Stimulated activated effector memory CD8-positive, alpha-beta T cell treated with anti-CD3 and anti-CD28 coated beads, Interleukin-12 subunit alpha, Interleukin-12 subunit beta, amount 100 ng/mL, for 72 hours (primary cell): ENCODE results near the gene TWF2.

Source experiments
- ATAC-seq: fragments of 150-1000 bp; cut with Tn5 transposase; 2 replicates; pipeline ENCODE4 v1.10.0; 2021
- DNase-seq, 2 donors: peaks; one replicate each; pipeline ENCODE4 v3.0.0; 2021 to 2022; ENCODE audit warnings: low spot score in 2 of 2
- H3K27ac Mint-ChIP-seq: one replicate; pipeline ENCODE4 v1.8.0; 2022; ENCODE audit warnings: mild to moderate bottlenecking, mixed read lengths
- H3K36me3 Mint-ChIP-seq: one replicate; pipeline ENCODE4 v1.8.0; 2022; ENCODE audit warnings: mild to moderate bottlenecking, mixed read lengths
- H3K4me1 Mint-ChIP-seq: one replicate; pipeline ENCODE4 v1.8.0; 2022; ENCODE audit warnings: mixed read lengths
- H3K4me3 Mint-ChIP-seq: one replicate; pipeline ENCODE4 v1.8.0; 2022; ENCODE audit warnings: mild to moderate bottlenecking, mixed read lengths
- H3K9me3 Mint-ChIP-seq: one replicate; pipeline ENCODE4 v1.8.0; 2022; ENCODE audit warnings: mixed read lengths

Gene TWF2

GRCh38 chr3:52197499-52197841 is 41.5 kb downstream of the TWF2 start:
- H3K36me3 Mint-ChIP-seq: peaks cover 53% of the 10 kb centered on the region
- no peaks in the 10 kb centered on the region for H3K9me3 Mint-ChIP-seq
- peak overlapping the region; percentile 100 for H3K4me3 Mint-ChIP-seq
- DNase-seq: no peak
- peak overlapping the region; percentile 99 for H3K27ac Mint-ChIP-seq
- peak; percentile 4 for ATAC-seq
- peaks cover 61% of the 10 kb centered on the region for H3K4me1 Mint-ChIP-seq

GRCh38 chr3:52196977-52197376 is 42.0 kb downstream of the TWF2 start:
- DNase-seq (no peak), ATAC-seq (no peak)
- H3K36me3 Mint-ChIP-seq: peaks cover 48% of the 10 kb centered on the region
- peak overlapping the region; percentile 99 for H3K27ac Mint-ChIP-seq
- H3K4me1 Mint-ChIP-seq: peaks cover 56% of the 10 kb centered on the region
- peak overlapping the region; percentile 100 for H3K4me3 Mint-ChIP-seq
- no peaks in the 10 kb centered on the region for H3K9me3 Mint-ChIP-seq

GRCh38 chr3:52195823-52196331 is 43.1 kb downstream of the TWF2 start:
- H3K27ac Mint-ChIP-seq: peak overlapping the region; percentile 71
- no peaks in the 10 kb centered on the region for H3K9me3 Mint-ChIP-seq
- DNase-seq: no peak
- no peak overlapping the region for H3K4me3 Mint-ChIP-seq
- peaks cover 37% of the 10 kb centered on the region for H3K36me3 Mint-ChIP-seq
- peaks cover 45% of the 10 kb centered on the region for H3K4me1 Mint-ChIP-seq
- no peak for ATAC-seq

GRCh38 chr3:52195291-52195597 is 43.7 kb downstream of the TWF2 start:
- Mint-ChIP-seq H3K4me1 (peaks cover 41% of the 10 kb centered on the region), H3K36me3 (peaks cover 31% of the 10 kb centered on the region), H3K4me3 (no peak overlapping the region), H3K27ac (no peak overlapping the region), H3K9me3 (no peaks in the 10 kb centered on the region)
- DNase-seq (no peak), ATAC-seq (no peak)

- H3K9me3 Mint-ChIP-seq: no peaks in the 10 kb centered on the region
- H3K4me3 Mint-ChIP-seq: no peak overlapping the region
- H3K4me1 Mint-ChIP-seq: peaks cover 37% of the 10 kb centered on the region
- ATAC-seq: no peak
- H3K36me3 Mint-ChIP-seq: peaks cover 25% of the 10 kb centered on the region
- no peak overlapping the region for H3K27ac Mint-ChIP-seq
- DNase-seq: no peak
Measured at GRCh38 chr3:52194485-52195290, 44.3 kb downstream of the TWF2 start.

- H3K27ac Mint-ChIP-seq: no peak overlapping the region
- DNase-seq: no peak
- H3K4me3 Mint-ChIP-seq: no peak overlapping the region
- H3K9me3 Mint-ChIP-seq: no peaks in the 10 kb centered on the region
- no peak for ATAC-seq
- peaks cover 23% of the 10 kb centered on the region for H3K4me1 Mint-ChIP-seq
- H3K36me3 Mint-ChIP-seq: peaks cover 9% of the 10 kb centered on the region
Measured at GRCh38 chr3:52193065-52193464, 45.9 kb downstream of the TWF2 start.

- no peak overlapping the region for H3K4me3 Mint-ChIP-seq
- H3K27ac Mint-ChIP-seq: no peak overlapping the region
- H3K4me1 Mint-ChIP-seq: peaks cover 10% of the 10 kb centered on the region
- H3K36me3 Mint-ChIP-seq: no peaks in the 10 kb centered on the region
- ATAC-seq: no peak
- H3K9me3 Mint-ChIP-seq: no peaks in the 10 kb centered on the region
- DNase-seq: no peak
Measured at GRCh38 chr3:52191663-52192062, 47.3 kb downstream of the TWF2 start.

- H3K27ac Mint-ChIP-seq: peak overlapping the region; percentile 67
- DNase-seq: no peak
- no peaks in the 10 kb centered on the region for H3K4me1 Mint-ChIP-seq
- no peak overlapping the region for H3K4me3 Mint-ChIP-seq
- no peak for ATAC-seq
- H3K36me3 Mint-ChIP-seq: no peaks in the 10 kb centered on the region
- no peaks in the 10 kb centered on the region for H3K9me3 Mint-ChIP-seq
Measured at GRCh38 chr3:52190294-52191074, 48.5 kb downstream of the TWF2 start.

- no peak overlapping the region for H3K27ac Mint-ChIP-seq
- H3K36me3 Mint-ChIP-seq: no peaks in the 10 kb centered on the region
- ATAC-seq (no peak), DNase-seq (no peak)
- H3K4me3 Mint-ChIP-seq: no peak overlapping the region
- peaks cover 14% of the 10 kb centered on the region for H3K4me1 Mint-ChIP-seq
- no peaks in the 10 kb centered on the region for H3K9me3 Mint-ChIP-seq
Measured at GRCh38 chr3:52188556-52188955, 50.4 kb downstream of the TWF2 start.

- ATAC-seq: no peak
Measured at GRCh38 chr3:52186729-52187128, 52.2 kb downstream of the TWF2 start.

GRCh38 chr3:52185837-52186236 is 53.1 kb downstream of the TWF2 start:
- H3K4me3 Mint-ChIP-seq: no peak overlapping the region
- ATAC-seq: no peak
- no peaks in the 10 kb centered on the region for H3K9me3 Mint-ChIP-seq
- peaks cover 33% of the 10 kb centered on the region for H3K4me1 Mint-ChIP-seq
- DNase-seq: no peak
- H3K36me3 Mint-ChIP-seq: no peaks in the 10 kb centered on the region
- peak overlapping the region; percentile 6 for H3K27ac Mint-ChIP-seq

More at GRCh38 chr3:52186729-52187128, 52.2 kb downstream of the TWF2 start:
- Mint-ChIP-seq H3K9me3 (no peaks in the 10 kb centered on the region), H3K4me1 (peaks cover 26% of the 10 kb centered on the region), H3K4me3 (no peak overlapping the region), H3K36me3 (no peaks in the 10 kb centered on the region), H3K27ac (peak overlapping the region; percentile 61)
- no peak for DNase-seq

GRCh38 chr3:52185311-52185710 is 53.6 kb downstream of the TWF2 start:
- H3K4me1 Mint-ChIP-seq: peaks cover 34% of the 10 kb centered on the region
- H3K27ac Mint-ChIP-seq: peak overlapping the region; percentile 54
- H3K9me3 Mint-ChIP-seq: no peaks in the 10 kb centered on the region
- no peak overlapping the region for H3K4me3 Mint-ChIP-seq
- DNase-seq (no peak), ATAC-seq (no peak)
- H3K36me3 Mint-ChIP-seq: no peaks in the 10 kb centered on the region

- H3K27ac Mint-ChIP-seq: peak overlapping the region; percentile 54
Measured at GRCh38 chr3:52184690-52185089, 54.3 kb downstream of the TWF2 start.

GRCh38 chr3:52183786-52184445 is 55.0 kb downstream of the TWF2 start:
- Mint-ChIP-seq H3K36me3 (no peaks in the 10 kb centered on the region), H3K4me1 (peaks cover 34% of the 10 kb centered on the region), H3K4me3 (no peak overlapping the region), H3K9me3 (no peaks in the 10 kb centered on the region), H3K27ac (peak overlapping the region; percentile 54)
- DNase-seq (no peak), ATAC-seq (no peak)

More at GRCh38 chr3:52184690-52185089, 54.3 kb downstream of the TWF2 start:
- Mint-ChIP-seq H3K4me1 (peaks cover 34% of the 10 kb centered on the region), H3K9me3 (no peaks in the 10 kb centered on the region), H3K4me3 (no peak overlapping the region), H3K36me3 (no peaks in the 10 kb centered on the region)
- DNase-seq (no peak), ATAC-seq (no peak)

GRCh38 chr3:52182691-52183090 is 56.3 kb downstream of the TWF2 start:
- Mint-ChIP-seq H3K36me3 (no peaks in the 10 kb centered on the region), H3K4me3 (no peak overlapping the region), H3K9me3 (no peaks in the 10 kb centered on the region), H3K4me1 (peaks cover 34% of the 10 kb centered on the region), H3K27ac (peak overlapping the region; percentile 81)
- DNase-seq (no peak), ATAC-seq (no peak)
